Transverse colon (tissue), 4 donors: ENCODE measurements around the gene HMGN4.

Experiments
- POLR2A ChIP-seq: fragments of 450-650 bp; IDR thresholded peaks from one replicate; pipeline ENCODE4 v1.6.1; 2016; ENCODE audit warnings: antibody characterized with exemption, mild to moderate bottlenecking, moderate library complexity
- POLR2AphosphoS5 ChIP-seq, 3 donors: sonication (generic); formaldehyde crosslinking; IDR thresholded peaks; one replicate each; pipeline ENCODE4 v1.6.1; 2016; ENCODE audit warnings: antibody characterized with exemption in 3 of 3
- TF ChIP-seq, protein P1 (sequence below), 5 experiments: fragments of 200-600 bp in 3 of 5; fragments of 450-650 bp in 2 of 5; sonication (generic) in 3 of 5; IDR thresholded peaks; 1 replicate in 2 of 5; 2 replicates in 3 of 5; pipeline ENCODE4 v1.5.1; 2016 to 2017; ENCODE audit warnings: antibody characterized with exemption in 5 of 5, inconsistent platforms in 3 of 5, mild to moderate bottlenecking in 2 of 5, moderate library complexity in 1 of 5

DNA sequence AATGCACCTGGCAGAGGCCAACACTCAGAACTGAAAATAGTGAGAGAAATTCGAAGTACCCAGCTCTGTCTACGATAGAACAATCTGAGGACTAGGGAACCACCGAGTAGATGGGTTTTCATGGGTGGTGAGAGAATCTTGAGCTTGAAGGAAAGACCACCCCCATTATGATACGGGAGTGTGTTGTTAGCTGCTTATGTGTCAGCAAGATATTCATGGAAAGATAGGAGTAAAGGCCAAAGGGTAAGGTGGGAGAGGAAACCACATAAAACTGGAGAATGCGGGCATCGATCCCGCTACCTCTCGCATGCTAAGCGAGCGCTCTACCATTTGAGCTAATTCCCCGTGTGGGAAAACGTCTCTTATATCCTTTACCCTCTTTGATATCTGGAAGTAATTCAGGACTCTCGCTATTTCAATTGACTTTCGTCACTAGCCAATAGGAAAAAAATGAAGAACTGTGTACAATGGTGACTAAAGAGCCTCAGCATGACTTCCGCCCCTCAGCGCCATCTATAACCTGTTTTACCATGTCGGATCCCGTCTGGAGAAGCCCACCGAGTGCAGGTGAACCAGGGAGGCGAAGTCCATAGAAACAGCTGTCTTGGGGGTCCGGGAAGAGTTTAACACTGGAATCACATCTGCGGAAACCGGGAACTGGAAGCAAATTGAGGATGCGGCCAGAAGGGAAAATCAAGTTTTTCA, 33.6 kb downstream of the HMGN4 start:
- no peak for TF ChIP-seq POLR2A
- TF ChIP-seq, protein P1, sequence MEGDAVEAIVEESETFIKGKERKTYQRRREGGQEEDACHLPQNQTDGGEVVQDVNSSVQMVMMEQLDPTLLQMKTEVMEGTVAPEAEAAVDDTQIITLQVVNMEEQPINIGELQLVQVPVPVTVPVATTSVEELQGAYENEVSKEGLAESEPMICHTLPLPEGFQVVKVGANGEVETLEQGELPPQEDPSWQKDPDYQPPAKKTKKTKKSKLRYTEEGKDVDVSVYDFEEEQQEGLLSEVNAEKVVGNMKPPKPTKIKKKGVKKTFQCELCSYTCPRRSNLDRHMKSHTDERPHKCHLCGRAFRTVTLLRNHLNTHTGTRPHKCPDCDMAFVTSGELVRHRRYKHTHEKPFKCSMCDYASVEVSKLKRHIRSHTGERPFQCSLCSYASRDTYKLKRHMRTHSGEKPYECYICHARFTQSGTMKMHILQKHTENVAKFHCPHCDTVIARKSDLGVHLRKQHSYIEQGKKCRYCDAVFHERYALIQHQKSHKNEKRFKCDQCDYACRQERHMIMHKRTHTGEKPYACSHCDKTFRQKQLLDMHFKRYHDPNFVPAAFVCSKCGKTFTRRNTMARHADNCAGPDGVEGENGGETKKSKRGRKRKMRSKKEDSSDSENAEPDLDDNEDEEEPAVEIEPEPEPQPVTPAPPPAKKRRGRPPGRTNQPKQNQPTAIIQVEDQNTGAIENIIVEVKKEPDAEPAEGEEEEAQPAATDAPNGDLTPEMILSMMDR (IDR thresholded peaks at IDR 0.05), result no peak
- no peak for TF ChIP-seq POLR2AphosphoS5 (IDR thresholded peaks at IDR 0.05)
